GM19372 (cell line): ENCODE measurements around the gene TESK2.
"Not testable (repeated sequence)": the region's sequence is repeated elsewhere in the genome, so short reads cannot be mapped to it uniquely, and the experiment has no call there.

ENCODE experiments used
- ATAC-seq: cut with Tn5 transposase; IDR thresholded peaks from one replicate; pipeline ENCODE4 v1.9.1; 2021; ENCODE audit warnings: mild to moderate bottlenecking, low read depth, moderate library complexity; ENCODE audit not compliant: unreplicated experiment

TESK2 gene

GRCh38 chr1:45510972-45511527 is 20.1 kb upstream of the TESK2 start:
- no peak for ATAC-seq

- ATAC-seq: no peak
These were observed 19.3 kb upstream of the TESK2 start for GRCh38 chr1:45510036-45510971.

DNA sequence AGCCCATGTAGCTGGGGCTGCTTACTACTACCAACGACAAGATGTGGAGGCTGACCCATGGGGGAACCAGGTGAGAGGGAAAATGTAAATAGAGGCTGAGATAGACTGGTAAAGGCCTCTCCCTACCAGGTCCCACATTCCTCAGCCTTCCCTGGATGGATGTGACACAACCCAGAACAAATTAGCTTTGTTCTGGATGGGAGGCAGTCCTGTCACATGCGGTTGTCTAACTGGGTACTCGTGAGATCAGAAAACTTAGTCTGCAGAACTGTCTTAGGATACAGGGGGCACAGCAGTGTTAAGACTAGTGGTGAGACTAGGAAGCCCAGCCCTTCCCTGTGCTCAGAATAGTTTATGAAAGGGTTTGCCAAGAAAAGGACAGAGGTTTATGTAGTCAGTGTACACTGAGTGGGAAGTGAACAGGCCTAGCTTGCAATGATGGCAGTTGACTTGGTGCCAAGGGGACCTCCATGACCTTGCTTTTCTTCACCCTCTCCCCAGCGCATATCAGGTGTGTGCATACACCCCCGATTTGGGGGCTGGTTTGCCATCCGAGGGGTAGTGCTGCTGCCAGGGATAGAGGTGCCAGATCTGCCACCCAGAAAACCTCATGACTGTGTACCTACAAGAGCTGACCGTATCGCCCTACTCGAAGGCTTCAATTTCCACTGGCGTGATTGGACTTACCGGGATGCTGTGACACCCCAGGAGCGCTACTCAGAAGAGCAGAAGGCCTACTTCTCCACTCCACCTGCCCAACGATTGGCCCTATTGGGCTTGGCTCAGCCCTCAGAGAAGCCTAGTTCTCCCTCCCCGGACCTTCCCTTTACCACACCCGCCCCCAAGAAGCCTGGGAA is 17.6 kb upstream of the TESK2 start:
- no peak for ATAC-seq

DNA sequence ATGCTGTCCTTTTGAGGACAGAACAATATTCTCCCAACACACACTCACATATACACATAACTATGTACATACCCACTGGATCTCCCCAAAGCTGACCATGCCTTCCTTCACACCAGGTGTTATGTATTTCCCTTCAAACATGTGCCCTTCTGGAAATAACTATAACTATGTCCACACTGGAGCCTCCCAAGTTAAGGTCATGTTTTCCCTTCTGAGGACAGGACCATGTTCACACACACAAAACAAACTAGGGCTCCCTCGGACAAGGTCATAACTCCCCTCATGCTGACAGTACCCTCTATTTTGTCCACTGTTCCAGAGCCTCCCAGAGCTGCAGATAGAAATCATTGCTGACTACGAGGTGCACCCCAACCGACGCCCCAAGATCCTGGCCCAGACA is 16.9 kb upstream of the TESK2 start:
- ATAC-seq: no peak

GRCh38 chr1:45507195-45507594 is 16.2 kb upstream of the TESK2 start:
- no peak for ATAC-seq

DNA sequence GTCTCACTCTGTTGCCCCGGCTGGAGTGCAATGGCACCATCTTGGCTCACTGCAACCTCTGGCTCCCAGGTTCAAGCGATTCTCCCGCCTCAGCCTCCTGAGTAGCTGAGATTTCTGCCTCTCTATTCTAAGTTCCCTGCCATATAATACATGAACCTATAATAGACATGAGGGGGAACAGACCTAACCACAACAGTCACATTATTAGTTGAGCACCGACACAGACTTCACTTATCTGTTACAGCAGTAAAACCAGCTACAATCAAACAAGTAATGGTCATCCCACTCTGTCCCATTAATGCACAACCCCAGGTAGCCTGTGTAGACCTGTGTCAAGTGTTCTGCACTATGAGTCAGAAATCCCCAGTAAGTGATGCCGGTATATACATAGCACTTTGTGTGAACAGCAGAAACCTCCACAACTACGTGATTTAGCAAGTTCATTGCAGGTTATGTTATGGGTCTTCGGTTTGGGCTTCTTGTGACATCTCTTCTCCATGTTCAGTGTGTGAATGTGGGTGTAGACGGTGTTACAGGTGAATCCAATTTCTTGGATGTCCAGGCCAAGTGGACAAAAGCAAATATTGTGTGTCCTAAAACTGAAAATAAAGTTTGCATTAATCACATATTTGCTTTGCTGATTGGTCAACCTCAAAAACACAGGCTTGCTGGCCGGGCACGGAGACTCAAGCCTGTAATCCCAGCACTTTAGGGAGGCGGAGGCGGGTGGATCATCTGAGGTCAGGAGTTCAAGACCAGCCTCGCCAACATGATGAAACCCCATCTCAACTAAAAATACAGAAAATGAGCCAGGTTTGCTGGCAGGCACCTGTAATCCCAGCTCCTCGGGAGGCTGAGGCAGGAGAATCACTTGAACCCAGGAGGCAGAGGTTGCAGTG is 12.7 kb upstream of the TESK2 start:
- no peak for ATAC-seq

GRCh38 chr1:45501505-45501859 is 10.5 kb upstream of the TESK2 start:
- ATAC-seq: no peak

DNA sequence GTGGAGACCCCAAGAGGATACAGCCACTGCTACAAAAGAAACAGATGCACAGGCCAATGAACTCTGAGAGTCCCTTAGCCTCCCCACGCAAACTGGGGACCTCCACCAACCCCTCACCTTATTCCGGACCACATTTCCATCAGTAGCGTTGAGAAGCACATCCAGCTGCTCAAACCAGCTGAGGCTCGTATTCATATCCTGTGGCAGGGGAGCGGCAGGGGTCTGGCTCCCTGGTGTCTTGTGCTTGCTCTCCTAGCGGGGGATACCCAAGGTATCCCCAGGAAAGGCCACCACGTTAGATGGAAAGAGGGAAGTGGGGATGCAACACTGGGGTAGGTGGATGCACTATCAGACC is 8.4 kb upstream of the TESK2 start:
- peak; percentile 2 for ATAC-seq

DNA sequence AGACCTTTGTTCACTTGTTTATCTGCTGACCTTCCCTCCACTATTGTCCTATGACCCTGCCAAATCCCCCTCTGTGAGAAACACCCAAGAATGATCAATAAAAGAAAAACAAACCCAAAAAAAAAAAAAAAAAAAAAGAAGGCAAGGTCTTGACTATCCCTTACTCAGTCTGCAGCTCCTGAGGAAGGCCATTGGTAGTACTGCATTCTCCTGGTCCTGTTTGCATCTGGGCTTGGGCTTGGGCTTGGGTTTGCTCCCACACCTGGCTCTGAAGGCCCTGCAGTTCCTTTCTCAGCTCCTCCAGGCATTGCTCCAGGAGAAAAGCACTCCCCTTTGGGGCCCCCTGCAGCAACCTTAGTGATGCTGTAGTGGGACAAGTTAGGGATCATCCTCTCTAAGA is 7.3 kb upstream of the TESK2 start:
- ATAC-seq: no peak

DNA sequence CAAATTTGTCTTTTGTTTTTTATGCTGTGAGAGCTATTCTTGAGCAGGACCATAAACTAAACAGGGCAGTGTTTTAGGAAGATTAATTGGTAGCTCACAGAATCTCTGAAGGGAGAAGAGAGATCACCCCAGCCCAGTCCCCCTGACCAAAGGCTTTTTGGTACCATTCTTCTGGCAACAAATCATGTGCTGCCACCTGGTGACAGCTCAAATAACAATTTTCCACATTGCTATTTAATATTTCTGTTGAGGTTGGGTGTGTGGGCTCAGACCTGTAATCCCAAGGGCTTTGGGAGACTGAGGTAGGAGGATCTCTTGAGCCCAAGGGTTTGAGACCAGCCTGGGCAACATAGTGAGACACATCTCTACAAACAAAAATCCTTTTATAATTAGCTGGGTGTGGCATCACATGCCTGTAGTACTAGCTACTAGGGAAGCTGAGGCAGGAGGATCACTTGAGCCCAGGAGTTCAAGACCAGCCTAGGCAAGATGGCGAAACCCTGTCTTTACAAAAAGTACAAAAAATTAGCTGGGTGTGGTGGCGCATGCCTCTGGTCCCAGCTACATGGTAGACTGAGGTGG is 2.2 kb upstream of the TESK2 start:
- no peak for ATAC-seq

GRCh38 chr1:45492691-45493090 is 1.7 kb upstream of the TESK2 start:
- ATAC-seq: no peak

GRCh38 chr1:45491487-45492260 is 711 bp upstream of the TESK2 start:
- no peak for ATAC-seq

GRCh38 chr1:45490121-45490625 is 790 bp downstream of the TESK2 start:
- ATAC-seq: no peak

DNA sequence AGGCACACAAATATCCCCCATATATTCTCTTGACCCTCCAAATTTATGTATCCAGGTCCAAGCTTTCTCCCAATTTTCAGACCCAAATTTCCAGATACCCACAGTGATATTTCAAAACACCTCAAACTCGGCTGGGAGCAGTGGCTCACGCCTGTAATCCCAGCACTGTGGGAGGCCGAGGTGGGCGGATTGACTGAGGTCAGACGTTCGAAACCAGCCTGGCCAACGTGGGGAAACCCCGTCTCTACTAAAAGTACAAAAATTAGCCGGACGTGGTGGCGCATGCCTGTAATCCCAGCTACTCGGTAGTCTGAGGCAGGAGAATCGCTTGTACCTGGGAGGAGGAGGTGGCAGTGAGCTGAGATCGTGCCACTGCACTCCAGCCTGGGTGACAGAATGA is 1.6 kb downstream of the TESK2 start:
- ATAC-seq: not testable (repeated sequence)

DNA sequence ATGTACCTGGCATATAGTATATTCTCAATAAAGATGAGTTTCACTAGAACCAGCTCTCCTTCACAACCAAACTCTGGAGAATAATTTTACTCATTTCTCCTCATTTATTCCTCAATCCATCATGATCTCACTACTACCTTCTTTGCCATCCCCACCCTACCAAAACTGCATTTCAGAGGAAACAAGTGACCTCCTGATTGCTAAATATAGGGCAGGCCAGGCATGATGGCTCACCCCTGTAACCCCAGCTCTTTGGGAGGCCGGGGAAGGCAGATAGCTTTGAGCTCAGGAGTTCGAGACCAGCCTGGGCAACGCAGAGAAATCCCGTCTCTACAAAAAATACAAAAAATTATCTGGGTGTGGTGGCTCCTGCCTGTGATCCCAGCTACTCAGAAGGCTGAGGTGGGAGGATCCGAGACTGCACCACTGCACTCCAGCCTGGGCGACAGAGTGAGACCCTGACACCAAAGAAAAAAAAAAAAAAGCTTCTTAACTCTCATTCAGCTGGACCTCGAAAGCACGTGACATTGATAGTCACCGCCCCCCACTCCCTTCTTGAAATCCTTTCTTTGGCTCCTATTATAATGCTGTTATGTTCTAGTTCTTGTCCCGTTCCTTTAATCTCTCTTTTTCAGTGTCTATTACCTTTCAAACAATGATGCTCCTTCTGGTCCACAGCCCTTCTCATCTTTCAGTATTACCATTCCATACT is 2.1 kb downstream of the TESK2 start:
- no peak for ATAC-seq

GRCh38 chr1:45485949-45486348 is 5.0 kb downstream of the TESK2 start:
- no peak for ATAC-seq

GRCh38 chr1:45479039-45479748 is 11.8 kb downstream of the TESK2 start:
- ATAC-seq: no peak
